SK-N-MC (cell line): ENCODE data around the gene FOLR3.
"Not testable (repeated sequence)": the region's sequence is repeated elsewhere in the genome, so short reads cannot be mapped to it uniquely, and the experiment has no call there.

Experiments used
- DNase-seq: peaks from one replicate; pipeline ENCODE4 v3.0.0-alpha.2; 2011; ENCODE audit warnings: low read depth, low spot score
- H3K27ac ChIP-seq: fragments of 200-600 bp; sonication (generic); 2 replicates; pipeline ENCODE4 v1.5.1; 2016; ENCODE audit warnings: mixed run types
- H3K36me3 ChIP-seq: fragments of 200-600 bp; sonication (generic); 2 replicates; pipeline ENCODE4 v1.6.1; 2017; ENCODE audit warnings: antibody characterized with exemption, low read length, mixed read lengths; ENCODE audit not compliant: insufficient read depth
- H3K4me3 ChIP-seq: fragments of 200-600 bp; sonication (generic); 2 replicates; pipeline ENCODE4 v1.5.1; 2016
- H3K9ac ChIP-seq: fragments of 200-600 bp; sonication (generic); 2 replicates; pipeline ENCODE4 v1.8.0; 2017; ENCODE audit warnings: mixed run types, mixed read lengths; ENCODE audit not compliant: insufficient read length
- H3K9me3 ChIP-seq: fragments of 200-600 bp; sonication (generic); 2 replicates; pipeline ENCODE4 v1.6.1; 2017; ENCODE audit warnings: low read depth, mild to moderate bottlenecking, antibody characterized with exemption, low read length, moderate library complexity, mixed read lengths
- EZH2 ChIP-seq: fragments of 200-600 bp; sonication (generic); IDR thresholded peaks from one replicate; pipeline ENCODE4 v1.6.1; 2017; ENCODE audit warnings: antibody characterized with exemption
- FOXP2 ChIP-seq: optimal IDR thresholded peaks from 2 replicates; pipeline ENCODE3; 2011; ENCODE audit warnings: mild to moderate bottlenecking, moderate library complexity; ENCODE audit not compliant: insufficient read depth; ENCODE audit errors: extremely low read length, control extremely low read depth
- POLR2AphosphoS5 ChIP-seq: IDR thresholded peaks from 2 replicates; pipeline ENCODE4 v1.6.1; 2012; ENCODE audit warnings: mild to moderate bottlenecking, low read depth, low read length, borderline replicate concordance

The FOLR3 gene

DNA sequence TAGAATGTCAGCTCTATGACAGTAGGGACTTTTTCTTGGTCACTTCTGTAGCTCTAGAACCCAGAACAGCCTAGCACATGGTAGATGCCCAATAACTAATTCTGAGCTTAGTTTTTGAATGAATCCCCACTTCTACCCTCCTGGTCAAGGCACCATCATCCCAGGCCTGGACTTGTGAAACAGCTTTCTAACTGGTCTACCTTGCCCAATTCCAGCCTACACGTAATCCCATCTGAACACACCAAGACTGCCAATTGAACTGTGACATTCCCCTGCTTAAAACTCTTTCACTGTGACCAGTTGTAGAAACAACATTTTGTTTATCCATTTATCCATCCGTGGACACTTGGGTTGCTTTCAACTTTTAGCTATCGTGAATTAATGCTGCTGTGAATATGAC lies 6.1 kb upstream of the FOLR3 start:
- Histone ChIP-seq H3K9me3 (peaks cover 8% of the 10 kb centered on the region; the same call in 1 of the 2 replicates), H3K27ac (no peak overlapping the region), H3K9ac (no peak overlapping the region), H3K4me3 (no peak overlapping the region), H3K36me3 (no peaks in the 10 kb centered on the region)
- no peak for DNase-seq
- TF ChIP-seq FOXP2 (no peak), EZH2 (no peak), POLR2AphosphoS5 (no peak)

GRCh38 chr11:72132646-72133045 lies 2.9 kb upstream of the FOLR3 start:
- Histone ChIP-seq H3K36me3 (no peaks in the 10 kb centered on the region), H3K4me3 (no peak overlapping the region), H3K9me3 (peaks cover 8% of the 10 kb centered on the region; the same call in 1 of the 2 replicates), H3K9ac (no peak overlapping the region), H3K27ac (no peak overlapping the region)
- no peak for DNase-seq
- TF ChIP-seq FOXP2 (no peak), EZH2 (no peak), POLR2AphosphoS5 (no peak)

DNA sequence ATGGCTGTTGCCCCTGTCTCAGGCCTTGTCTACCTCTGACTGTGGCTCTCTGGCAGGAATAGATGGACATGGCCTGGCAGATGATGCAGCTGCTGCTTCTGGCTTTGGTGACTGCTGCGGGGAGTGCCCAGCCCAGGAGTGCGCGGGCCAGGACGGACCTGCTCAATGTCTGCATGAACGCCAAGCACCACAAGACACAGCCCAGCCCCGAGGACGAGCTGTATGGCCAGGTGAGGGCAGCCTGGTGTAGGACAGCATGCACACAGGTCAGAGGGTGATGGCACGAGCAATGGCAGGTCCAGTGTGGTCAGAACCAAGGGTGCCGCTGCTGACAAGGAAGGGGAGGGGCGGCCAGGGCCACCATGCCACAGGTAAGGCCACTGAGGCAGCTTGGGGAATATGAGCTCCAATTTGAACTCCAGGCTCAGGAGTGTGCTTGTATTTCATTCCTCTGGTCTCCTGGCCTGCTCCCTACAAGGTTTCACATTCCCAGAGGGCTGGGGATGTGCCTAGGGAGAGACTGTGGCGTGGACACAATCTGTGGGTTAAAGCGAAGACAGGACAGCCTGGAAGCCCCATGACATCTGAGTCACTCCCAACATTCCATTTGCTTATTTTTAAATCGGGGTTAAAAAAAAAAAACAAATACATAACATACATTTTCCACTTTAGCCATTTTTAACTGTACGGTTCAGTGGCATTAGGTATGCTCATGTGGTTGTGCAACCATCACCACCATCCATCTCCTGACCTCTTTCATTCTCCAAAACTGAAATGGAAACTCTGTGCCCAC lies 562 bp downstream of the FOLR3 start:
- H3K27ac ChIP-seq, result no peak overlapping the region
- H3K9me3 ChIP-seq, result no peaks in the 10 kb centered on the region
- no peaks in the 10 kb centered on the region for H3K36me3 ChIP-seq
- no peak for TF ChIP-seq FOXP2
- no peak for TF ChIP-seq EZH2
- no peak for TF ChIP-seq POLR2AphosphoS5
- no peak overlapping the region for H3K9ac ChIP-seq
- H3K4me3 ChIP-seq, result no peak overlapping the region
- no peak for DNase-seq

GRCh38 chr11:72136684-72137262 lies 1.2 kb downstream of the FOLR3 start:
- H3K9me3 ChIP-seq, result no peaks in the 10 kb centered on the region
- H3K36me3 ChIP-seq, result no peaks in the 10 kb centered on the region
- DNase-seq, result no peak
- H3K4me3 ChIP-seq, result no peak overlapping the region
- no peak overlapping the region for H3K9ac ChIP-seq
- H3K27ac ChIP-seq, result no peak overlapping the region
- TF ChIP-seq POLR2AphosphoS5 (no peak), EZH2 (no peak), FOXP2 (no peak)

DNA sequence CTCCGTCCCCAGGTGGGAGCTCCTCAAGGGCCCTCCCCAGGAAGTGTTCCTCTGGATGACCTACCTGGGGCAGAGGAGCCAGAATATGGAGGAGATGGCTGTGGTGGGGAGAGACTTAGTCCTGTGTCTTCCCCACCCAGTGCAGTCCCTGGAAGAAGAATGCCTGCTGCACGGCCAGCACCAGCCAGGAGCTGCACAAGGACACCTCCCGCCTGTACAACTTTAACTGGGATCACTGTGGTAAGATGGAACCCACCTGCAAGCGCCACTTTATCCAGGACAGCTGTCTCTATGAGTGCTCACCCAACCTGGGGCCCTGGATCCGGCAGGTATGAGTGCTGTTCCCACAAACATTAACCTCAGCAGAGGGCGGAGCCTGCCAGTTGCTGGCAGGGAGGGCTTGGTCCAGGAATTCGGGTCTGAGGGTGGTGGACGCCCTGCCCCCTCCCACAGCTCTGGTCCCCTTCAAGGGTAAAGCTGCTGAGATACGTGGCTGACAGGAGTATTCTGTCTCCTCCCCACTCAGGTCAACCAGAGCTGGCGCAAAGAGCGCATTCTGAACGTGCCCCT lies 3.4 kb downstream of the FOLR3 start:
- Histone ChIP-seq H3K9ac (no peak overlapping the region), H3K27ac (no peak overlapping the region), H3K4me3 (no peak overlapping the region), H3K36me3 (no peaks in the 10 kb centered on the region), H3K9me3 (no peaks in the 10 kb centered on the region)
- no peak for DNase-seq
- TF ChIP-seq FOXP2, result no peak
- no peak for TF ChIP-seq EZH2
- no peak for TF ChIP-seq POLR2AphosphoS5

GRCh38 chr11:72139500-72139899 lies 4.0 kb downstream of the FOLR3 start:
- H3K9ac ChIP-seq, result no peak overlapping the region
- H3K4me3 ChIP-seq, result no peak overlapping the region
- DNase-seq, result no peak
- no peaks in the 10 kb centered on the region for H3K9me3 ChIP-seq
- no peaks in the 10 kb centered on the region for H3K36me3 ChIP-seq
- TF ChIP-seq FOXP2 (no peak), POLR2AphosphoS5 (no peak), EZH2 (no peak)
- no peak overlapping the region for H3K27ac ChIP-seq

- Histone ChIP-seq H3K4me3 (no peak overlapping the region), H3K27ac (no peak overlapping the region), H3K9ac (no peak overlapping the region), H3K9me3 (no peaks in the 10 kb centered on the region), H3K36me3 (no peaks in the 10 kb centered on the region)
- DNase-seq, result no peak
- TF ChIP-seq FOXP2 (no peak), POLR2AphosphoS5 (no peak), EZH2 (no peak)
These were observed 5.1 kb downstream of the FOLR3 start for GRCh38 chr11:72140661-72141060.

- H3K36me3 ChIP-seq, result no peaks in the 10 kb centered on the region
- H3K4me3 ChIP-seq, result no peak overlapping the region
- TF ChIP-seq FOXP2 (no peak), POLR2AphosphoS5 (no peak)
- no peak overlapping the region for H3K27ac ChIP-seq
- no peak overlapping the region for H3K9ac ChIP-seq
- H3K9me3 ChIP-seq, result no peaks in the 10 kb centered on the region
- no peak for DNase-seq
These were observed 5.5 kb downstream of the FOLR3 start for GRCh38 chr11:72141066-72141465.

DNA sequence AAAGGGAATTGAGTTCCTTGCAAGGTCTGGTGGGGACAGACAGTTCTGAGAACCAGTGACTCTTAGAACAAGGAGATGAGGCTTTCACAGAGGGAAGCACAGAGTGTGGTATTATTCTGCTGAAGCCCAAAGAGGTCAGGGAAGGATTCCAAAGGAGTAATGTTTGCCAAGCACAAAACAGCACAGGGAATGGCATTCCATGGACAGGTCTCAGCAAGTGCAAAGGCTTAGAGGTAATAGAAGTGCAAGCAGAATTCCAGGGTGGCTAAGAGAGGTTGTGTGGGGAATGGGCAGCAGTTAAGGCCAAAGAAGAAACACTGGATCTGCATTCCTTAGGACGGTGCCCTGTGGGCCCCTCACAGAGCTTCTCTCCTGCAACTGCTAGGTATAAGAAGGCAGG lies 6.6 kb downstream of the FOLR3 start:
- H3K9me3 ChIP-seq, H3K27ac ChIP-seq, H3K4me3 ChIP-seq, H3K9ac ChIP-seq, DNase-seq, H3K36me3 ChIP-seq: not testable (repeated sequence)

GRCh38 chr11:72142543-72142942 lies 7.0 kb downstream of the FOLR3 start:
- H3K27ac ChIP-seq, H3K36me3 ChIP-seq, H3K9ac ChIP-seq, H3K9me3 ChIP-seq, DNase-seq, H3K4me3 ChIP-seq: not testable (repeated sequence)
